ENCODE measurements around the gene CLIC2. TPM values are rescaled to one million over a fixed set of nuclear protein-coding genes. Genes with fewer than 3 reads are reported as not detected.

CLIC2 gene
- total RNA-seq, 1 donor from 2014 or later: 53.4 TPM

DNA sequence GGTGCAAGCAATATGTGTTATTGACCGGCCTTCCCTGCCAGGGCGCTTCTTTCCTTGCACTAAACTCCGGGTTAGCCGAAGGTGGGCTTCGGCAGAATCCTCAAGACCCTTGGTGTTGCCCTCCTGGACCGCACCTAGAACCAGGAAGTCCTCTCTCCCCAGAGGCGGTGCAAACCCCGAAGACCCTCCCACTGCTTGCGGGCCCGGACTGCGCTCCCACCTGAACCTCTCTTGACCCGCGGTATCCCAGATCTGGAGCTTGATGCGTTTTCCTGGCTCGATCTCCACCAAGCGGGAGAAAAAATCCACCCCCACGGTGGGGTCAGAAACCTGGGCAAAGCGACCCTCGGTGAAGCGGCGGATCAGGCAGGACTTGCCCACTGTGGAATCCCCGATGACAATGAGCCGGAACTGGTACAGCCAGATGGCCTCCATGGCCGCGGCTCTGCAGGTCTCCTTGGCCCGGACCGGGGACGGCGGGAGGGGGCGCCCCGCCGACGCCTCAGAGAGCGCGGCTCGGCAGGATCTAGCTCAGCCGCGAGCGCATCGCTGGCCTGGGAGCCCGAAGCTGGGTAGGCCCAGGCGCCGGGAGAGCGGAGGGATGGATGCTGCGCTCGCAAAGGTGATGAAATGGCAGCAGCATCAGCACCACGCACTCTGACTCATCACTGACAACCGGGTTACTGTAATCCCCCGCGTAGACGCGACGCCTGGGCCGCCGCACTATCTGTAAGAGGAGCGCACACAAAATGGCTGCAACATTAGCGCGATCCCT lies 70.4 kb downstream of the CLIC2 start, which contains the start of gene RAB39B:
RAB39B (minus strand) TSS at position 638 of the 775 bp plus-strand sequence; CDS start at position 435, 203 bp downstream.
- Histone ChIP-seq H3K4me3 (peak within 1 kb of the TSS; percentile 56), H3K36me3 (no peaks in the 10 kb centered on the region), H3K27me3 (ENCODE audit: low read depth) (no peaks in the 10 kb centered on the region), H3K4me1 (no peaks in the 10 kb centered on the region), H3K27ac (no peak within 1 kb of the TSS), H3K9me3 (no peaks in the 10 kb centered on the region)
- ATAC-seq: peak; percentile 80 to 86
- TF ChIP-seq CTCF (IDR thresholded peaks at IDR 0.05): peak; percentile 17
- intact Hi-C loops (cut with DNase I): no loop called here
- DNase-seq: peak; percentile 60

DNA sequence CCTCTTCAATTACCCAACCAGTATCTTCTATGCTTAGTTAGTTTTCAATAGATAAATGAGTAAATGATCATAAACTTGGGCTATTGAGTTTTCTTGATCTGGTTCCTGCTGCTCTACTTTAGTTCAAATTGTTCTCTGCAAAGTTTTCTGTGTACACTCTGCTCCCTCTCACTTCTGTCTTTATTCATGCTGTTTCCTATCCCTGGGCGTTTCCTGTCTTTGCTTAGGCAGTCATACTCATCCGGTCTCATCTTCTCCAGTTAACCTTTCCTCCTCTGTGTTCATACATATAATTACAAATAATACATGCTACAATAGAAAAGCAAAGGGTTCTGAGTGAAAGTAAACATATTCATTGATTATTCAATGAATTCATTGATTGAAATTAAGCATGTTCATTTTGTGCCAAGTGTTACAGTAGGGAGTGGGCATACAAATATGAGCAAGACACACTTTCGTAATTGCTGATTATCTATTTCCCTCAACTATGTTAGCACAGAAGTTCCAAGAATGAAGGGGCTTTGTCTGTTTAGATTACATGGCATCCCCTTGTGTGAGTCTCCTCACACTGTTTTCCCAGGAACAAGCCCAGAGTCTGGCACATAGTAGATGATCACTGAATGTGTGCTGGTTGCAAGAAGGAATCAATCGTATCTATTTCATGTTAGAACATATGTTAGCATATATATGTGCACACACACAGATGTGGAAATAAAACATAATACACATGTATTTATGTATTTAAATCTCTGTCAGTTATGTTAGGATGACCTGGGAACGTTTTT lies 71.3 kb downstream of the CLIC2 start:
- Histone ChIP-seq H3K27me3 (ENCODE audit: low read depth) (no peaks in the 10 kb centered on the region), H3K36me3 (no peaks in the 10 kb centered on the region), H3K4me3 (peak overlapping the region; percentile 56), H3K9me3 (no peaks in the 10 kb centered on the region), H3K27ac (no peak overlapping the region), H3K4me1 (no peaks in the 10 kb centered on the region)
- ATAC-seq (no peak), DNase-seq (no peak)
- intact Hi-C loops (cut with DNase I): no loop called here
- no peak for TF ChIP-seq CTCF (IDR thresholded peaks at IDR 0.05)

DNA sequence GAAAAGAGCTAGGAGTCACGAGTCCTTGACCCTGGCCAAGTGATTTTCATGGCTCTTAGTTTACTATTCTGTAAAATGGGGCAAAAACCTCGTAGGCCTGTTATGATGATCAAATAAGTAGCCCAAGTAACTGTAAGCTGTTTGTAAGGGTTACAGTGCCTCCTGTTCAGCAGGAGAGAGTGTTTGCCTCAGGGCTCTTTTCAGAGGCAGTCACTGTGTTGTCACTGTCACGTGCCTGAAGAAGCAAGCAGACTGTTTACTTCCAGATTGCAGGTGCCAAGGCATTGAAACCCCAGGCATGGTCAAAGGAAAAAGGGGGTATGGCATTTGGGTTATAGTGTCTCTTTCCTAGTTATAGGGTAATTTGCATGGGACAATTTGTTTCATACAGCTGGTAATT lies 74.7 kb downstream of the CLIC2 start:
- TF ChIP-seq CTCF (IDR thresholded peaks at IDR 0.05): no peak
- Histone ChIP-seq H3K36me3 (no peaks in the 10 kb centered on the region), H3K9me3 (no peaks in the 10 kb centered on the region), H3K27me3 (ENCODE audit: low read depth) (no peaks in the 10 kb centered on the region), H3K4me1 (no peaks in the 10 kb centered on the region), H3K27ac (no peak overlapping the region), H3K4me3 (no peak overlapping the region)
- DNase-seq: no peak
- intact Hi-C loops (cut with DNase I): no loop called here
- no peak for ATAC-seq

GRCh38 chrX:155251391-155251790 lies 83.0 kb downstream of the CLIC2 start:
- no peak overlapping the region for H3K4me3 ChIP-seq
- H3K4me1 ChIP-seq: no peaks in the 10 kb centered on the region
- intact Hi-C loops (cut with DNase I): no loop called here
- DNase-seq: no peak
- no peak for ATAC-seq
- no peak overlapping the region for H3K27ac ChIP-seq
- H3K27me3 ChIP-seq (ENCODE audit: low read depth): no peaks in the 10 kb centered on the region
- no peak for TF ChIP-seq CTCF (IDR thresholded peaks at IDR 0.05)
- no peaks in the 10 kb centered on the region for H3K9me3 ChIP-seq
- no peaks in the 10 kb centered on the region for H3K36me3 ChIP-seq

- Histone ChIP-seq H3K9me3 (no peaks in the 10 kb centered on the region), H3K4me1 (no peaks in the 10 kb centered on the region), H3K27me3 (ENCODE audit: low read depth) (no peaks in the 10 kb centered on the region), H3K4me3 (no peak overlapping the region), H3K36me3 (no peaks in the 10 kb centered on the region), H3K27ac (no peak overlapping the region)
- intact Hi-C loops (cut with DNase I): no loop called here
- ATAC-seq (no peak), DNase-seq (no peak)
- TF ChIP-seq CTCF (IDR thresholded peaks at IDR 0.05): no peak
Measured at GRCh38 chrX:155247497-155247896, 86.9 kb downstream of the CLIC2 start.
